ENCODE data around the gene PTPRN2.

GRCh38 chr7:157759246-157759805, 828.3 kb downstream of the PTPRN2 start:
- TF ChIP-seq CTCF (IDR thresholded peaks at IDR 0.05) (no peak), POLR2AphosphoS5 (IDR thresholded peaks at IDR 0.05; ENCODE audit: low read depth, low read length) (no peak), SIN3A (IDR thresholded peaks at IDR 0.05; ENCODE audit: borderline replicate concordance, insufficient read depth, low read depth, low read length) (no peak)
